Mesenchymal stem cell (in vitro differentiated cells and primary cell): ENCODE data around the gene CFAP100.

ENCODE experiments used
- DNase-seq: peaks from one replicate; pipeline ENCODE4 v3.0.0-alpha.2; 2013
- H2AFZ ChIP-seq: one replicate; pipeline ENCODE4 v1.6.1; 2013; ENCODE audit warnings: low read depth, mild to moderate bottlenecking, control low read depth, inconsistent platforms, low read length, moderate library complexity
- H2AK5ac ChIP-seq: 2 replicates; pipeline ENCODE4 v1.6.1; 2013; ENCODE audit warnings: low read length, moderate library complexity, mild to moderate bottlenecking, inconsistent platforms; ENCODE audit not compliant: severe bottlenecking
- H2BK120ac ChIP-seq: one replicate; pipeline ENCODE4 v1.6.1; 2013; ENCODE audit warnings: low read depth, mild to moderate bottlenecking, inconsistent platforms, low read length, moderate library complexity
- H2BK12ac ChIP-seq, 2 experiments: one replicate each; pipeline ENCODE4 v1.6.1; 2013; ENCODE audit warnings: inconsistent platforms in 2 of 2, low read length in 2 of 2, mild to moderate bottlenecking in 2 of 2, moderate library complexity in 2 of 2, control low read depth in 1 of 2
- H2BK15ac ChIP-seq: one replicate; pipeline ENCODE4 v1.6.1; 2013; ENCODE audit warnings: mild to moderate bottlenecking, low read depth, inconsistent platforms; ENCODE audit not compliant: poor library complexity, severe bottlenecking
- H2BK5ac ChIP-seq: 2 replicates; pipeline ENCODE4 v1.6.1; 2013; ENCODE audit warnings: low read depth, mild to moderate bottlenecking, low read length, control low read depth, inconsistent platforms; ENCODE audit not compliant: poor library complexity, severe bottlenecking
- H3K14ac ChIP-seq, 2 experiments: one replicate each; pipeline ENCODE4 v1.6.1; 2013; ENCODE audit warnings: inconsistent platforms in 2 of 2, low read length in 2 of 2, control low read depth in 1 of 2, mild to moderate bottlenecking in 1 of 2, moderate library complexity in 1 of 2
- H3K18ac ChIP-seq, 2 experiments: one replicate each; pipeline ENCODE4 v1.6.1; 2013; ENCODE audit warnings: inconsistent platforms in 2 of 2, low read length in 2 of 2, control low read depth in 1 of 2, low read depth in 1 of 2, mild to moderate bottlenecking in 1 of 2
- H3K23ac ChIP-seq, 2 experiments: one replicate each; pipeline ENCODE4 v1.6.1; 2013; ENCODE audit warnings: inconsistent platforms in 2 of 2, low read length in 2 of 2, mild to moderate bottlenecking in 2 of 2, moderate library complexity in 2 of 2, control low read depth in 1 of 2
- H3K27ac ChIP-seq: 2 replicates; pipeline ENCODE4 v1.5.1; 2013; ENCODE audit warnings: mild to moderate bottlenecking, moderate library complexity, low read length, control low read depth, inconsistent platforms; ENCODE audit not compliant: poor library complexity, severe bottlenecking
- H3K27me3 ChIP-seq, 2 experiments: 2 replicates each; pipeline versions ENCODE4 v1.6.1 to v1.7.0; 2013; ENCODE audit warnings: low read length in 2 of 2, mild to moderate bottlenecking in 2 of 2, moderate library complexity in 2 of 2, control low read depth in 1 of 2, inconsistent platforms in 1 of 2; ENCODE audit not compliant: control insufficient read depth in 1 of 2, insufficient read depth in 1 of 2
- H3K36me3 ChIP-seq, 2 experiments: 2 replicates each; pipeline versions ENCODE4 v1.6.1 to v1.7.0; 2013; ENCODE audit warnings: low read length in 2 of 2, control low read depth in 1 of 2, inconsistent platforms in 1 of 2, low read depth in 1 of 2, mild to moderate bottlenecking in 1 of 2; ENCODE audit not compliant: insufficient read depth in 2 of 2, control insufficient read depth in 1 of 2
- H3K4ac ChIP-seq, 2 experiments: one replicate each; pipeline ENCODE4 v1.6.1; 2013; ENCODE audit warnings: inconsistent platforms in 2 of 2, low read length in 2 of 2, mild to moderate bottlenecking in 2 of 2, moderate library complexity in 2 of 2, control low read depth in 1 of 2, low read depth in 1 of 2
- H3K4me1 ChIP-seq: 2 replicates; pipeline ENCODE4 v1.6.1; 2013; ENCODE audit warnings: low read depth, low read length, control low read depth; ENCODE audit not compliant: control insufficient read depth, insufficient read depth
- H3K4me2 ChIP-seq: 2 replicates; pipeline ENCODE4 v1.6.1; 2013; ENCODE audit warnings: low read length, mild to moderate bottlenecking, inconsistent platforms; ENCODE audit not compliant: poor library complexity, severe bottlenecking
- H3K4me3 ChIP-seq, 2 experiments: 2 replicates each; pipeline versions ENCODE4 v1.5.1 to v1.7.0; 2013; ENCODE audit warnings: low read length in 2 of 2, mild to moderate bottlenecking in 2 of 2, control low read depth in 1 of 2, low read depth in 1 of 2; ENCODE audit not compliant: insufficient read depth in 1 of 2
- H3K79me1 ChIP-seq: replicated peaks from 2 replicates; pipeline ENCODE4 v1.6.1; 2013; ENCODE audit warnings: mild to moderate bottlenecking, control low read depth, low read length, inconsistent platforms; ENCODE audit not compliant: poor library complexity, severe bottlenecking
- H3K9ac ChIP-seq: 2 replicates; pipeline ENCODE4 v1.7.0; 2013; ENCODE audit warnings: mild to moderate bottlenecking, low read length, moderate library complexity
- H3K9me3 ChIP-seq: 2 replicates; pipeline ENCODE4 v1.7.0; 2013; ENCODE audit warnings: mild to moderate bottlenecking, low read length; ENCODE audit not compliant: control insufficient read depth
- H4K8ac ChIP-seq: one replicate; pipeline ENCODE4 v1.6.1; 2013; ENCODE audit warnings: inconsistent platforms, mild to moderate bottlenecking, low read length, moderate library complexity
- H4K91ac ChIP-seq: one replicate; pipeline ENCODE4 v1.6.1; 2013; ENCODE audit warnings: mild to moderate bottlenecking, low read length, inconsistent platforms
- WGBS: methylation state at CpG from one replicate; pipeline ENCODE4 v1.1.7; 2013; ENCODE audit warnings: mixed read lengths; 5-methylcytosine and 5-hydroxymethylcytosine counted together

Gene CFAP100

GRCh38 chr3:126393563-126393962, 1.1 kb upstream of the CFAP100 start:
- H4K91ac ChIP-seq = no peak overlapping the region
- no peak overlapping the region for H2AFZ ChIP-seq
- H3K4me2 ChIP-seq = no peak overlapping the region
- H3K36me3 ChIP-seq = no peaks in the 10 kb centered on the region
- H3K4ac ChIP-seq = no peak overlapping the region
- H2BK12ac ChIP-seq = no peak overlapping the region
- H3K79me1 ChIP-seq = no peaks in the 10 kb centered on the region
- no peak overlapping the region for H2BK120ac ChIP-seq
- no peak overlapping the region for H3K9ac ChIP-seq
- H3K9me3 ChIP-seq = no peaks in the 10 kb centered on the region
- no peak overlapping the region for H3K27ac ChIP-seq
- no peak overlapping the region for H2AK5ac ChIP-seq
- no peak for DNase-seq
- H2BK15ac ChIP-seq = no peak overlapping the region
- H2BK5ac ChIP-seq = no peak overlapping the region
- H3K14ac ChIP-seq = no peak overlapping the region
- H3K4me3 ChIP-seq = no peak overlapping the region
- no peak overlapping the region for H3K18ac ChIP-seq
- H4K8ac ChIP-seq = no peak overlapping the region
- no peak overlapping the region for H3K23ac ChIP-seq
- peaks cover 61 to 71% of the 10 kb centered on the region in 2 experiments for H3K27me3 ChIP-seq
- 92% methylated on average over 3 of the region's 4 CpGs for WGBS
- H3K4me1 ChIP-seq = peaks cover 17% of the 10 kb centered on the region

GRCh38 chr3:126394977-126395321, 240 bp downstream of the CFAP100 start:
- Histone ChIP-seq H2BK5ac (no peak overlapping the region), H4K8ac (no peak overlapping the region), H4K91ac (no peak overlapping the region), H3K79me1 (no peaks in the 10 kb centered on the region), H3K23ac (no peak overlapping the region), H3K4me3 (no peak overlapping the region), H2BK15ac (no peak overlapping the region), H2AFZ (no peak overlapping the region), H3K14ac (no peak overlapping the region), H3K18ac (no peak overlapping the region), H3K36me3 (no peaks in the 10 kb centered on the region), H3K9ac (peak overlapping the region; percentile 47), H3K4ac (no peak overlapping the region), H2BK120ac (no peak overlapping the region), H3K27ac (no peak overlapping the region), H3K4me2 (peak overlapping the region; percentile 52), H2BK12ac (no peak overlapping the region), H3K9me3 (no peaks in the 10 kb centered on the region), H2AK5ac (no peak overlapping the region), H3K27me3 (peaks cover 56 to 71% of the 10 kb centered on the region in 2 experiments), H3K4me1 (peaks cover 9% of the 10 kb centered on the region)
- 21% methylated on average over 16 of the region's 30 CpGs for WGBS
- no peak for DNase-seq

- no peaks in the 10 kb centered on the region for H3K9me3 ChIP-seq
- H3K4ac ChIP-seq = no peak overlapping the region
- no peak for DNase-seq
- H3K18ac ChIP-seq = no peak overlapping the region
- no peak overlapping the region for H3K23ac ChIP-seq
- H3K4me1 ChIP-seq = peaks cover 7% of the 10 kb centered on the region
- no peak overlapping the region for H3K27ac ChIP-seq
- no peaks in the 10 kb centered on the region for H3K79me1 ChIP-seq
- H2BK15ac ChIP-seq = no peak overlapping the region
- H3K4me2 ChIP-seq = no peak overlapping the region
- no peak overlapping the region for H2BK12ac ChIP-seq
- H2BK120ac ChIP-seq = no peak overlapping the region
- no peak overlapping the region for H3K4me3 ChIP-seq
- peaks cover 47 to 61% of the 10 kb centered on the region in 2 experiments for H3K27me3 ChIP-seq
- no peak overlapping the region for H2AK5ac ChIP-seq
- H3K9ac ChIP-seq = no peak overlapping the region
- H3K36me3 ChIP-seq = no peaks in the 10 kb centered on the region
- no peak overlapping the region for H3K14ac ChIP-seq
- no peak overlapping the region for H4K91ac ChIP-seq
- WGBS = 93% methylated on average over 6 of the region's 6 CpGs
- no peak overlapping the region for H2BK5ac ChIP-seq
- no peak overlapping the region for H4K8ac ChIP-seq
- no peak overlapping the region for H2AFZ ChIP-seq
Observed at GRCh38 chr3:126395846-126396513, 1.3 kb downstream of the CFAP100 start.

- Histone ChIP-seq H3K4me3 (no peak overlapping the region), H3K27ac (no peak overlapping the region), H3K4ac (no peak overlapping the region), H3K4me2 (no peak overlapping the region), H3K4me1 (peaks cover 7% of the 10 kb centered on the region), H4K91ac (no peak overlapping the region), H2AK5ac (no peak overlapping the region), H2AFZ (no peak overlapping the region), H3K79me1 (no peaks in the 10 kb centered on the region), H3K36me3 (no peaks in the 10 kb centered on the region), H3K27me3 (peaks cover 41 to 56% of the 10 kb centered on the region in 2 experiments), H2BK12ac (no peak overlapping the region), H4K8ac (no peak overlapping the region), H3K18ac (no peak overlapping the region), H3K14ac (no peak overlapping the region), H2BK5ac (no peak overlapping the region), H2BK15ac (no peak overlapping the region), H3K23ac (no peak overlapping the region), H3K9me3 (no peaks in the 10 kb centered on the region), H2BK120ac (no peak overlapping the region), H3K9ac (no peak overlapping the region)
- DNase-seq = no peak
- WGBS = 79% methylated on average over 5 of the region's 5 CpGs
Observed at GRCh38 chr3:126396536-126396935, 1.8 kb downstream of the CFAP100 start.
